ENCODE results near the gene KCNT1.

The KCNT1 gene

DNA sequence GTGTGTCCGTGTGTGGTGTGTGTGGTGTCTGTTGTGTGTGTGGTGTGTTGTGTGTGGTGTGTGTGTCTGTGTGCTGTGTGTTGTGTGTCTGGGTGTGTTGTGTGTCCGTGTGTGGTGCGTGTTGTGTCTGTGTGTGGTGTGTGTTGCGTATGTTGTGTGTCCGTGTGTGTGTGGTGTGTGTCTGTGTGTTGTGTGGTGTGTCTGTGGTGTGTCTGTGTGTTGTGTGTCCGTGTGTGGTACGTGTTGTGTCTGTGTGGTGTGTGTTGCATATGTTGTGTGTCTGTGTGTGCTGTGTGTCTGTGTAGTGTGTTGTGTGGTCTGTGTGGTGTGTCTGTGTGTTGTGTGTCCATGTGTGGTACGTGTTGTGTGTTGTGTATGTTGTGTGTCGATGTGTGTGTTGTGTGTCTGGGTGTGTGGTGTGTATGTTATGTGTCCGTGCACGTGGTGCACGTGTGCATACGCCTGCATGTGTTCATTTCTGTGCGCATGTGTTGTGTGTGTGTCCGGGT is 72.3 kb downstream of the KCNT1 start:
- no peak overlapping the region for H3K27ac ChIP-seq (ENCODE audit: low read length)
- no peak overlapping the region for H3K9ac ChIP-seq (ENCODE audit: low read length in 2 of 2)
- no peak overlapping the region for H3K4me3 ChIP-seq (ENCODE audit: low read length in 2 of 2)
- H3K9me3 ChIP-seq (ENCODE audit: control insufficient read depth in 2 of 2, low read length in 2 of 2): no peaks in the 10 kb centered on the region
- H3K36me3 ChIP-seq (ENCODE audit: control insufficient read depth in 2 of 2, insufficient read depth in 2 of 2, low read length in 2 of 2): no peaks in the 10 kb centered on the region
- H3K27me3 ChIP-seq (ENCODE audit: control insufficient read depth in 1 of 2, insufficient read depth in 2 of 2, low read length in 2 of 2): peaks cover 5 to 22% of the 10 kb centered on the region in 2 donors
- no peaks in the 10 kb centered on the region for H3K4me1 ChIP-seq (ENCODE audit: control insufficient read depth, insufficient read depth, low read length)

DNA sequence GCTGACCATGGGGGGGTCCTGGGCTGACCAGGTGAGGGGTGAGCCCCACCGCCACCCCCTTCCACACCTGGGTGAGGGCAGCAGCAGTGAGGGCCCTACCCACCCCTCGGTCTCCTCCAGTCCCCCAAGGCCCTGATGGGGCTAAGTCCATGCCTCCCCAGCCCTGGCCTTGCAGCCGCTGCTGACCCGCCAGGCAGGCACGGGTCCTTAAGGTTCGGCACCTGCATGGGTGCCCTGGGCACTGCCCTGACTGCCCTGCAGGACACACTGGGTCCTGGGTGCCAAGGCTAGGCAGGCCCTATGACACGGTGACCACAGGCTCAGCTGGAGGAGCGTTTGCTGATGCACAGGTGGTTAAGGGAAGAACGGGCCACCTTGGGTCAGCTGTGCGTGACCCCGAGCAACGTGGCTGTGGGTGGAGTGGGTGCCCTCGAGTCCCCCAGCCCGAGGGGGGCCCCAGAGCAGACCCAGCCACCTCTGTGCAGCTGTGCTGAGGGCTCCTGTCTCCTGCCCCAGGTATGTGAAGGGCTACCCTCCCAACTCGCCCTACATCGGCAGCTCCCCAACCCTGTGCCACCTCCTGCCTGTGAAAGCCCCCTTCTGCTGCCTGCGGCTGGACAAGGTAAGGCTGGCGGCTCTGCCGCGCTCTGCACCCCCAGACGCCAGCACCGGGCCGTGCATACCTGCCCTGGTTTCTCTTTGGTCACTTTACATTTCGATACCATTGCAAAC is 73.0 kb downstream of the KCNT1 start:
- no peaks in the 10 kb centered on the region for H3K4me1 ChIP-seq (ENCODE audit: control insufficient read depth, insufficient read depth, low read length)
- no peaks in the 10 kb centered on the region for H3K36me3 ChIP-seq (ENCODE audit: control insufficient read depth in 2 of 2, insufficient read depth in 2 of 2, low read length in 2 of 2)
- H3K4me3 ChIP-seq (ENCODE audit: low read length in 2 of 2): no peak overlapping the region
- peaks cover 5 to 25% of the 10 kb centered on the region in 2 donors for H3K27me3 ChIP-seq (ENCODE audit: control insufficient read depth in 1 of 2, insufficient read depth in 2 of 2, low read length in 2 of 2)
- no peak overlapping the region for H3K27ac ChIP-seq (ENCODE audit: low read length)
- no peaks in the 10 kb centered on the region for H3K9me3 ChIP-seq (ENCODE audit: control insufficient read depth in 2 of 2, low read length in 2 of 2)
- H3K9ac ChIP-seq (ENCODE audit: low read length in 2 of 2): no peak overlapping the region

DNA sequence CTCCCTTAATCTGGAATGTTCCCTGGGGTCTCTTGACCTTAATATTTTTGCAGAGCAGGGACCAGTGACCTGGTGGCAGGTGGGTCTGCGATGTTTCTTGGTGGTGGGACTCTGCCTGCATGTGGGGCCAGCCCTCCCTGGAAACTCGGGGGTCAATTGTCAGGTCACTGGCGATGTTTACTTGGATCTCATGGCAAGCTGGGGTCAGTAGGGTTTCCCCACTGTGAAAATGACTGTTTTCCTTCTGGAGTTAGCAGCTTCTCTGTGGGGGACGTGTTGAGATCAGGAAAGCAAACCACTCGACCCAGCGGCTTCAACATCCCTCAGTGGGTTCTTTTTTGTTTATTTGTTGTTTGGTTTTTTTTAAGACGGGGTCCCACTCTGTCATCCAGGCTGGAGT is 73.9 kb downstream of the KCNT1 start:
- no peaks in the 10 kb centered on the region for H3K4me1 ChIP-seq (ENCODE audit: control insufficient read depth, insufficient read depth, low read length)
- no peak overlapping the region for H3K27ac ChIP-seq (ENCODE audit: low read length)
- H3K4me3 ChIP-seq (ENCODE audit: low read length in 2 of 2): no peak overlapping the region
- H3K9me3 ChIP-seq (ENCODE audit: control insufficient read depth in 2 of 2, low read length in 2 of 2): no peaks in the 10 kb centered on the region
- H3K36me3 ChIP-seq (ENCODE audit: control insufficient read depth in 2 of 2, insufficient read depth in 2 of 2, low read length in 2 of 2): no peaks in the 10 kb centered on the region
- H3K27me3 ChIP-seq (ENCODE audit: control insufficient read depth in 1 of 2, insufficient read depth in 2 of 2, low read length in 2 of 2): peaks cover 5 to 27% of the 10 kb centered on the region in 2 donors
- H3K9ac ChIP-seq (ENCODE audit: low read length in 2 of 2): no peak overlapping the region

DNA sequence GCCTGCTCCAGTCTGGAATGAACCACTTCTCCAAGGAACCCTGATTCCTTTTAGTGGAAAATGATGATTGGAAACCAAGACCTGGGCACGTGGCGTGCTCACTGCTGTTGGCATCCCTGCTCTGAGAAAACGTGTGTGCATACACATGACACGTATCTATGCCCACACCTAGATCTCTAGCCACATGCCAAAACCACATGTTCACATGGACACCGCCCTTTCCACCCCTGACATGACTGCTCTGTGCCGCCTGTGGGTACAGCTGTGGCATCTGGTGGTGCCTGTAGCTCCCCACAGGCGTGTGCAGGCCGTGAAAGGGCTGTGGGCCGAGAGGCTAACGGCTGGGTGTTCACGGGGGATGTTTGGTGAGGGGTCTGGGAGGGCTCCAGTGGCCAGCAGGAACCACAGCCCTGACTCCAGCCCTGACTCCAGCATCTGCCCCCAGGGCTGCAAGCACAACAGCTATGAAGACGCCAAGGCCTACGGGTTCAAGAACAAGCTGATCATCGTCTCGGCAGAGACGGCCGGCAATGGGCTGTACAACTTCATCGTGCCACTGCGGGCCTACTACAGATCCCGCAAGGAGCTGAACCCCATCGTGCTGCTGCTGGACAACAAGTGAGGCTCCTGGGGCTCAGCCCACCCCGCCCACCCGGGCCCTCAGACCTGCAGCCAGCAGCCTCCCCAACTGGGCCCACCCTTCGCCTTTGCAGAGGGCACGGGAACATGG is 75.1 kb downstream of the KCNT1 start:
- H3K9me3 ChIP-seq (ENCODE audit: control insufficient read depth in 2 of 2, low read length in 2 of 2): no peaks in the 10 kb centered on the region
- H3K4me3 ChIP-seq (ENCODE audit: low read length in 2 of 2): no peak overlapping the region
- no peak overlapping the region for H3K27ac ChIP-seq (ENCODE audit: low read length)
- H3K4me1 ChIP-seq (ENCODE audit: control insufficient read depth, insufficient read depth, low read length): no peaks in the 10 kb centered on the region
- peaks cover 5 to 20% of the 10 kb centered on the region in 2 donors for H3K27me3 ChIP-seq (ENCODE audit: control insufficient read depth in 1 of 2, insufficient read depth in 2 of 2, low read length in 2 of 2)
- H3K9ac ChIP-seq (ENCODE audit: low read length in 2 of 2): no peak overlapping the region
- H3K36me3 ChIP-seq (ENCODE audit: control insufficient read depth in 2 of 2, insufficient read depth in 2 of 2, low read length in 2 of 2): no peaks in the 10 kb centered on the region

DNA sequence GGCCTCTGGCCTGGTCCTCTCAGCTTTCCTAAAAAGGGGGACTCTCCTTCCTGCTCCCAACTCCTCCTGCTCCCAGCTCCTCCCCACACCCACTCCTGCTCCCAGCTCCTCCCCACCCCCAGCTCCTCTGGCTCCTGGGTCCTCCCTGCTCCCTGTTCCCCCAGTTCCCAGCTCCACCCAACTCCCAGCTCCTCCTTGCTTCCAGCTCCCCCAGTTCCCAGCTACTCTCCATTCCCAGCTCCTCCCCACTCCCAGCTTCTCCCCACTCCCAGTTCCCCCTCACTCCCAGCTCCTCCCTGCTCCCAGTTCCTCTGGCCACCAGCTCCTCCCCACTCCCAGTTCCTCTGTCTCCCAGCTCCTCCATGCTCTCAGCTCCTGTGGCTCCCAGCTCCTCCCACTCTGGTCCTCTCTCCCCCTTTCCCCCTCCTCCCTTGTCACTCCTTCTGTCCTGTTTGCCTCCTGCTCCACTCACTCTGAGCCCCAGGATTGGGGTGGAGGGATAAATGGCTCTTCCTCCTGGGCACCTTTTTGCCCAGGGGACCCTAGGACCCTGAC is 75.7 kb downstream of the KCNT1 start:
- peaks cover 5 to 13% of the 10 kb centered on the region in 2 donors for H3K27me3 ChIP-seq (ENCODE audit: control insufficient read depth in 1 of 2, insufficient read depth in 2 of 2, low read length in 2 of 2)

DNA sequence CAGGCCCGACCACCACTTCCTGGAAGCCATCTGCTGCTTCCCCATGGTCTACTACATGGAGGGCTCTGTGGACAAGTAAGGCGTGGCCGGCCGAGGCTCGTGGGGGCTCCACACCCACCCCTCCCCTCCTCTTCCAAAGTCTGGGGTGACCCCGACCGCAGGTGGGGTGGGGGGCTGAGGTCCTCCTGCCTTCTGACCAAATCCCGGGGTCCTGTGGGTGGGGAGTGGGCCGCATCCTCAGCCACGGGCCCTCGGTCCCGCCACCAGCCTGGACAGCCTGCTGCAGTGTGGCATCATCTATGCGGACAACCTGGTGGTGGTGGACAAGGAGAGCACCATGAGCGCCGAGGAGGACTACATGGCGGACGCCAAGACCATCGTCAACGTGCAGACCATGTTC is 76.4 kb downstream of the KCNT1 start:
- no peaks in the 10 kb centered on the region for H3K4me1 ChIP-seq (ENCODE audit: control insufficient read depth, insufficient read depth, low read length)
- H3K27me3 ChIP-seq (ENCODE audit: control insufficient read depth in 1 of 2, insufficient read depth in 2 of 2, low read length in 2 of 2): peaks cover 3 to 8% of the 10 kb centered on the region in 2 donors
- no peak overlapping the region for H3K4me3 ChIP-seq (ENCODE audit: low read length in 2 of 2)
- no peak overlapping the region for H3K9ac ChIP-seq (ENCODE audit: low read length in 2 of 2)
- no peak overlapping the region for H3K27ac ChIP-seq (ENCODE audit: low read length)
- H3K9me3 ChIP-seq (ENCODE audit: control insufficient read depth in 2 of 2, low read length in 2 of 2): no peaks in the 10 kb centered on the region
- no peaks in the 10 kb centered on the region for H3K36me3 ChIP-seq (ENCODE audit: control insufficient read depth in 2 of 2, insufficient read depth in 2 of 2, low read length in 2 of 2)

More for the DNA sequence above, 75.7 kb downstream of the KCNT1 start:
- Histone ChIP-seq H3K4me3 (ENCODE audit: low read length in 2 of 2) (no peak overlapping the region), H3K36me3 (ENCODE audit: control insufficient read depth in 2 of 2, insufficient read depth in 2 of 2, low read length in 2 of 2) (no peaks in the 10 kb centered on the region), H3K27ac (ENCODE audit: low read length) (no peak overlapping the region), H3K9ac (ENCODE audit: low read length in 2 of 2) (no peak overlapping the region), H3K9me3 (ENCODE audit: control insufficient read depth in 2 of 2, low read length in 2 of 2) (no peaks in the 10 kb centered on the region), H3K4me1 (ENCODE audit: control insufficient read depth, insufficient read depth, low read length) (no peaks in the 10 kb centered on the region)

DNA sequence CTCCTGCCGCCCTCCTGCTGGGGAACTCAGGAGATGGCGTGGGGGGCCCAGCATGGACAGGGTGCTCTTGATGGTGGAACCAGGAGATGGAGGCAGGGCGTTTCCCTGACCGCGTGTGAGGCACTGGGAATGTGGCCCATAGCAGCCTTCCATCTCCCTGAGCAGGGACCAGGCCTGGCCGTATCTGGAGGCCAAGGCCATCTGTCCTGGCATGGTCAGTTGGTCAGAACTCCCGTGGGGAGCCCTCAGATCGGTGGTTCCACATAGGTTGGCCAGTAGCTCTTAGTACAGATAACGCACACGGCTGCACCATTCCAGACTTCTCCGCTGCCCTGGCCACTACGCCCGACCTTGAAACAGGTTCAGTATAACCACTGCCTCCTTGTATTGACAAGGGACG is 77.6 kb downstream of the KCNT1 start:
- H3K4me3 ChIP-seq (ENCODE audit: low read length in 2 of 2): no peak overlapping the region
- peaks cover 0 to 8% of the 10 kb centered on the region in 2 donors for H3K27me3 ChIP-seq (ENCODE audit: control insufficient read depth in 1 of 2, insufficient read depth in 2 of 2, low read length in 2 of 2)
- no peaks in the 10 kb centered on the region for H3K36me3 ChIP-seq (ENCODE audit: control insufficient read depth in 2 of 2, insufficient read depth in 2 of 2, low read length in 2 of 2)
- H3K9ac ChIP-seq (ENCODE audit: low read length in 2 of 2): no peak overlapping the region
- no peak overlapping the region for H3K27ac ChIP-seq (ENCODE audit: low read length)
- no peaks in the 10 kb centered on the region for H3K9me3 ChIP-seq (ENCODE audit: control insufficient read depth in 2 of 2, low read length in 2 of 2)
- no peaks in the 10 kb centered on the region for H3K4me1 ChIP-seq (ENCODE audit: control insufficient read depth, insufficient read depth, low read length)

DNA sequence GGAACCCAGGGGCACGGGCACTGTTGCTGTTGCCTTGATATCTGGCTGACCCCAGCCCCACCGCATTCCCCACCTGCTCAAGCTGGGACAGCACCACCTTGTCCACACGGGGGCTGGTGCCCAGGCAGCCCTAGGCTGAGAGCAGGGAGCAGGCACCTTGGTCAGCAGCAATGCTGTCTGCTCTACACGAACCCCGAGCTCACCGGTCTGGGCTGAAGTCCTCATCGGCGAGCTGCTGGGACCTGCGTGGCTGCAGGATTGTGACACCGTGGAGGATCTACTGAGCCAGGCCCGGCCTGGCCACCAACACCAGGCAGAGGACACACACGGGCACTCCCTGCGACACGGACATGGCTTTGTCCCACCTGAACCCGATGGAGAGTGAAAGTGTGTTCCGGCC is 78.1 kb downstream of the KCNT1 start:
- Histone ChIP-seq H3K27ac (ENCODE audit: low read length) (no peak overlapping the region), H3K36me3 (ENCODE audit: control insufficient read depth in 2 of 2, insufficient read depth in 2 of 2, low read length in 2 of 2) (no peaks in the 10 kb centered on the region), H3K4me1 (ENCODE audit: control insufficient read depth, insufficient read depth, low read length) (no peaks in the 10 kb centered on the region)

DNA sequence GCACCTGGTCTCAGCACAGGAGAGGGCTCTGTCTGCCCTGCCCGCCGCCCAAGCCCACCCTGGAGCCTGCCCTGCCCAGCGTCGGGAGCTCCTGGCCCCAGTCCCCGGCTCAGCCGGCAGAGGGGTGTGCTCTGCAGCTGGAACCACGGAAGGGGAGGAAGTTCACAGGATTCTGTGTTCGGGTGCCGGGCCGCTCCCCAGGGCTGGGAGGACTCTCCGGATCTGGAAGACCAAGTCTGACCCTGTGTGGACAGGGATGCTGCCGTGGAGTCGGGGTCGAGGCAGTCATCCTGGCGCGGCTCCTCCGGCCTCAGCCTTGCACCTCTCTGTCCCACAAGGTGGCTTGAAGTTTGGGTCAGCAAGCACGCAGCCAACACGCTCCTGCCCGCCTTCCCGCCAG is 78.6 kb downstream of the KCNT1 start:
- peaks cover 0 to 8% of the 10 kb centered on the region in 2 donors for H3K27me3 ChIP-seq (ENCODE audit: control insufficient read depth in 1 of 2, insufficient read depth in 2 of 2, low read length in 2 of 2)
- no peaks in the 10 kb centered on the region for H3K4me1 ChIP-seq (ENCODE audit: control insufficient read depth, insufficient read depth, low read length)
- H3K9me3 ChIP-seq (ENCODE audit: control insufficient read depth in 2 of 2, low read length in 2 of 2): no peaks in the 10 kb centered on the region
- no peak overlapping the region for H3K27ac ChIP-seq (ENCODE audit: low read length)
- H3K4me3 ChIP-seq (ENCODE audit: low read length in 2 of 2): no peak overlapping the region
- no peak overlapping the region for H3K9ac ChIP-seq (ENCODE audit: low read length in 2 of 2)
- H3K36me3 ChIP-seq (ENCODE audit: control insufficient read depth in 2 of 2, insufficient read depth in 2 of 2, low read length in 2 of 2): no peaks in the 10 kb centered on the region

More for the DNA sequence above, 78.1 kb downstream of the KCNT1 start:
- Histone ChIP-seq H3K9me3 (ENCODE audit: control insufficient read depth in 2 of 2, low read length in 2 of 2) (no peaks in the 10 kb centered on the region), H3K27me3 (ENCODE audit: control insufficient read depth in 1 of 2, insufficient read depth in 2 of 2, low read length in 2 of 2) (peaks cover 0 to 8% of the 10 kb centered on the region in 2 donors), H3K9ac (ENCODE audit: low read length in 2 of 2) (no peak overlapping the region), H3K4me3 (ENCODE audit: low read length in 2 of 2) (no peak overlapping the region)

DNA sequence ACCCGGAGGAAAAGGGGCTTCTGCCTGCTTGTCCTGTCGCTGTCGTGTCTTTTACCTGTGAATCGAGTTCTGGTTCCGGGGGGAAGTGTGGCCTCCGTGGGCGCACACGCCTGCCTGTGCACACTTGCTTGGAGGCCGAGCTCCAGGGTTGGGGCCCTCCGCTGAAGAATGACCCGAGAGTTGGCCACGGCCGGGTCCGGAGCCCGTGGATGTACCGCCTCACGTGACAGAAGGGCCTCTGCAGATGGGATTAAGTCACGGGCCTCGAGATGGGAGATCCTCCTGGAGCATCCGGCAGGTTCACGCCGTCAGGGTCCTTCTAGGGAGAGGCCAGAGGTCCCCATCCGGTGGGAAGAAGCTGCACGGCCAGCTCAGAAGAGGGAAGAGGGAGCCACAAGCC is 81.0 kb downstream of the KCNT1 start:
- Histone ChIP-seq H3K9ac (ENCODE audit: low read length in 2 of 2) (no peak overlapping the region), H3K36me3 (ENCODE audit: control insufficient read depth in 2 of 2, insufficient read depth in 2 of 2, low read length in 2 of 2) (no peaks in the 10 kb centered on the region), H3K4me3 (ENCODE audit: low read length in 2 of 2) (no peak overlapping the region), H3K27me3 (ENCODE audit: control insufficient read depth in 1 of 2, insufficient read depth in 2 of 2, low read length in 2 of 2) (peaks cover 0 to 4% of the 10 kb centered on the region in 2 donors), H3K9me3 (ENCODE audit: control insufficient read depth in 2 of 2, low read length in 2 of 2) (no peaks in the 10 kb centered on the region), H3K27ac (ENCODE audit: low read length) (no peak overlapping the region), H3K4me1 (ENCODE audit: control insufficient read depth, insufficient read depth, low read length) (no peaks in the 10 kb centered on the region)

Measured in stomach smooth muscle (tissue), 2 donors.